ACC112 (cell line): ENCODE measurements around the gene OSBPL2.

Experiments used
- H2AFZ ChIP-seq: fragments of 200-600 bp; sonication (generic); one replicate; pipeline ENCODE4 v1.6.0; 2017; ENCODE audit warnings: antibody characterized with exemption, low read length; ENCODE audit not compliant: unreplicated experiment
- H3K27ac ChIP-seq: fragments of 200-600 bp; sonication (generic); 2 replicates; pipeline ENCODE4 v1.5.1; 2014; ENCODE audit warnings: low read depth, mild to moderate bottlenecking, antibody characterized with exemption, low read length, moderate library complexity
- H3K27me3 ChIP-seq: fragments of 200-600 bp; sonication (generic); 2 replicates; pipeline ENCODE4 v1.6.1; 2014; ENCODE audit warnings: mild to moderate bottlenecking, antibody characterized with exemption, low read length, moderate library complexity, mixed read lengths; ENCODE audit not compliant: insufficient read depth
- H3K36me3 ChIP-seq: fragments of 200-600 bp; sonication (generic); 2 replicates; pipeline ENCODE4 v1.6.1; 2016; ENCODE audit warnings: mild to moderate bottlenecking, antibody characterized with exemption, low read length, moderate library complexity, mixed read lengths; ENCODE audit not compliant: insufficient read depth
- H3K4me1 ChIP-seq: fragments of 200-600 bp; sonication (generic); one replicate; pipeline ENCODE4 v1.6.1; 2016; ENCODE audit warnings: low read length, mixed read lengths; ENCODE audit not compliant: insufficient read depth, unreplicated experiment, control insufficient read depth
- H3K4me3 ChIP-seq: fragments of 200-600 bp; sonication (generic); 2 replicates; pipeline ENCODE4 v1.5.1; 2014; ENCODE audit warnings: mild to moderate bottlenecking, low read depth, low read length
- H3K79me2 ChIP-seq: fragments of 200-600 bp; sonication (generic); one replicate; pipeline ENCODE4 v1.6.0; 2016; ENCODE audit warnings: low read length; ENCODE audit not compliant: control insufficient read depth, unreplicated experiment, insufficient read depth

Gene OSBPL2

DNA sequence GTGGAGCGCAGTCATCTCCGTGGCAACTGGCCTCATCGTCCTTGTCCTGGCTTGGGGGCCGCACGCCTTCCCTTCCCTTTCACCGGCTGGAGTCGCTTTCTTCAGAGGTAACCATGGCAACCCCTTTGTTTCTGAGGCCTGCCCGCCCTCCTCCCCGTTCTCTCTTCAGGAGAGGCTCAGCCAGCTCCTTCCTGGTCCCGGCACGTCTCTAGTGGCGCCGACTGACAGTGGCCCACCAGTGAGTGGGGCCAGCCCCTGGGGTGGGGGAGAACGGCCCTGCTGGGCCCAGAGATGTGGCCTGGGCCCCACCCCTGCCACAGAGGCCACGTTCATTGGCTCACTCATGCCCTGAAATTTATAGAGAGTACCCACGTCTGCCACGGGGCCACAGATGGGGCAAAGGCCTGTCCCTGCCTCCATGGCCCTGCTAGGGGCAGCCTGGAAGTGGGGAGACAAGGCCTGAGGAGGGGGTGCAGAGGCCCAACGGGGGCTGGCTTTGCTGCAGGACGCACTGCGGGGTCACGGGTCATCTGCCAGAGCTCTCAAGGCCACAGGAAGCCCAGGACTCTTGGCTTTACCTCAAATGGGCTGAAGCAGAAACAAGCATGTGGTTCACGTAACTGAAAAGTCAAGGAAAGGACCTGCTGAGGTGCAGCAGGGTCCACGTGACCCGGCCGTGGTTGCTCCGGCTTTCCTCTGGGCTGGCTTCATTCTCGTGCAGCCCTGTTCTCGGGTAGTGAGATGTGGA is 1.4 kb upstream of the OSBPL2 start:
- Histone ChIP-seq H3K79me2 (peaks cover 24% of the 10 kb centered on the region), H2AFZ (no peak overlapping the region), H3K27me3 (no peaks in the 10 kb centered on the region), H3K27ac (no peak overlapping the region), H3K4me1 (peaks cover 4% of the 10 kb centered on the region), H3K4me3 (no peak overlapping the region), H3K36me3 (no peaks in the 10 kb centered on the region)

DNA sequence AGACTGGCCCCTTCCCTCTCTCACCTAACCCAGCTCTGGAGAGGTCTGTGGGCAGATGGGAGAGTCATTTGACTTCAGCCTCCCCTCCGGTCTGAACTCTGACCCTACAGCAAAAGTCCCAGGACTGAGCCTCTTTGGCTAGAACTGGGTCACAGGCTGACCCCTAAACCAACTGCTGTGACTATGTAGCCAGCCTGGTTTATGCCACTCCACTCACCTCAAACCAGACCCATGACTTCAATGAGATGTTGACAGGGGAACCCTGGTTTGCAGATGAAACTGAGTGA is 864 bp upstream of the OSBPL2 start:
- Histone ChIP-seq H2AFZ (no peak overlapping the region), H3K27me3 (no peaks in the 10 kb centered on the region), H3K36me3 (no peaks in the 10 kb centered on the region), H3K4me1 (peaks cover 4% of the 10 kb centered on the region), H3K27ac (no peak overlapping the region), H3K79me2 (peaks cover 24% of the 10 kb centered on the region), H3K4me3 (peak overlapping the region; percentile 87)

DNA sequence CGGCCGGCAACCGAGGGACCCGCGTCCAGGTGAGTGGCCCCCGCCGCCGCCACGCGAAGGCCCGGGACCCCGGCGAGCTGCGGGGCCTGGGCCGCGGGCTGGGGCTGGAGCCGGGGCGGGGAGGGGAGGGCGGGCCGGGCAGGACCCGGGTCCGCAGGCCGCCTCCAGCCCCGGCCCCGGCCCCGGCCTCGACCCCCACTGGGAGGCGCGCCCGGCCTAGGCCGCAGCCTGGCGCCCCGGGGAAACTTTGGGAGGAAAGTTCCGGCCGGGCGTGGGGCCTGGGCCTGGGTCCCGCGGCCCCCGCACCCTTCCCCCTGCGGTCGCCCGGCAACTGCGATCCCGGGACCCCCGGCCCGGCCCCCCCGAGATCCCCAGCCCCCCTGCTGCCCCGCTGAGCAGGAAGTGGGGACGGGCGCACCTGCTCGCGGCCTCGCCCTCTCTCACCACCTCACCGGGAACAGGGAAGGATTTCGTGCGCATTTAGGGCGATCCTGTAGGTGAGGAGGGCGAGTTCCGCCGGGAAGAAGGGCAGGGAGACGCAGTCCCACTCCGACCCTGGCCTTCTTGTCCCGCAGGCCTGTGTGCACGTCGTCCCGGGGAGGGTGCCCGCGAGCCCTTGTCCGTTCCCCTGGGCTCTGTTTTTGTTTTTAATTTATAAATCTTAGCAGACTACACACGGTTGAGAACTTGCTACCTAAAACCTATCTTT is 402 bp downstream of the OSBPL2 start:
- H3K36me3 ChIP-seq = no peaks in the 10 kb centered on the region
- H3K27ac ChIP-seq = no peak overlapping the region
- H2AFZ ChIP-seq = no peak overlapping the region
- H3K4me1 ChIP-seq = peaks cover 4% of the 10 kb centered on the region
- H3K27me3 ChIP-seq = no peaks in the 10 kb centered on the region
- peaks cover 24% of the 10 kb centered on the region for H3K79me2 ChIP-seq
- peak overlapping the region; percentile 87 for H3K4me3 ChIP-seq

DNA sequence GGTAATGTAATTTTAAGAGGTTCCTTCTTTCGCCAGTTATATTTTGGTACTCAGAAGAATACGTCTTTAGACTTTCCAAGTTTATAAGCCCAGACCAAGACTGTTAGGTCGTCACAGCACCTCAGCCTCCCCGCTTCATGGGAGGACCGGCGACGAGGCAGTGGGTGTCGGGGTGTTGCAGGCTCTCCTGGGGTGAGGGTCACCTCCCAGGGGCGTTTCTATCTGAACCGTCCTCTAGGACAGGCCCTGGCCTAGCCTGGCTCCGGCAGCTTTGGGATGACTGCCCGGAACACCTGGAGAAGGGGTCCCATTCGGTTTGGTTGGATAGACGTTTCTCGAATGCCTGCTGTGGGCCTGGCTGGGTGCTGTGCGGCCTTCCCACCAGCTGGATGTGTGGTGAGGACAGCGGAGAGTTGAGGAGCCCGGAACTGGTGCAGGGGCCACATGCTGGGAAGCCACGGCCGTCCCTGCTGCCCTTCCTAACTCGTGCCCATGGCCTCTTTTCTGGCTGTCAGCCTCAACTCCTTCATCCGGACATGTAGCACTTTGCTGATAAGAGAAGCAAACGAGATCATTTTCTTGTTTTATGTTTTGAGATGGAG is 1.1 kb downstream of the OSBPL2 start:
- Histone ChIP-seq H2AFZ (no peak overlapping the region), H3K4me3 (peak overlapping the region; percentile 87), H3K4me1 (peaks cover 4% of the 10 kb centered on the region), H3K27me3 (no peaks in the 10 kb centered on the region), H3K27ac (no peak overlapping the region), H3K79me2 (peaks cover 30% of the 10 kb centered on the region), H3K36me3 (no peaks in the 10 kb centered on the region)

DNA sequence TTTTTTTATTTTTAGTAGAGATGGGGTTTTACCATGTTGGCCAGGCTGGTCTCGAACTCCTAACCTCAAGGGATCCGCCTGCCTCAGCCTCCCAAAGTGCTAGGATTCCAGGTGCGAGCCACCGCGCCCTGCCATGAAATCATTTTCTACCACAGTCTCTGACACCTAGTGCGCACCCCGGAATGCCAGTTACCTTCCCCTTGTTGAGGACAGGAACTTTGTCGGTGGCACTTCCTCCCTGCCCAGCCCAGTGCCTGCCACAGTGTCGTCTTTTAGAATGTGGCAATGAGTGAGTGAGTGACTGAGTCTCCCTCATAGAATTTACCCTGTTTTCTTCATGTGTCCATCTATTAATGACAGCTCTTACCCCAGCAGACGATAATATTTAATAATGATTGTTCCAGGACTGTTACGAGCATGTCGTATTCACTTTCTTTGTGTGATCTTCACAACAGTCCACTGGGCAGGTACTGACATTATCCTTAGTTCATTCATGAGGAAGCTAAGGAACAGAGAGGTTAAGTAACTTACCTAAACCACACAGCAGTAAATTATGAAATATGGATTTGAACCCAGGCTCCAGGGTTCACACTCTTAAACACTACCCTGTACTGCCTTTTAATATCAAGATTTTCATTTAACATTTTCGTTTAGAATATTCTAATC is 1.8 kb downstream of the OSBPL2 start:
- H3K4me3 ChIP-seq = peak overlapping the region; percentile 87; the same call in 1 of the 2 replicates

DNA sequence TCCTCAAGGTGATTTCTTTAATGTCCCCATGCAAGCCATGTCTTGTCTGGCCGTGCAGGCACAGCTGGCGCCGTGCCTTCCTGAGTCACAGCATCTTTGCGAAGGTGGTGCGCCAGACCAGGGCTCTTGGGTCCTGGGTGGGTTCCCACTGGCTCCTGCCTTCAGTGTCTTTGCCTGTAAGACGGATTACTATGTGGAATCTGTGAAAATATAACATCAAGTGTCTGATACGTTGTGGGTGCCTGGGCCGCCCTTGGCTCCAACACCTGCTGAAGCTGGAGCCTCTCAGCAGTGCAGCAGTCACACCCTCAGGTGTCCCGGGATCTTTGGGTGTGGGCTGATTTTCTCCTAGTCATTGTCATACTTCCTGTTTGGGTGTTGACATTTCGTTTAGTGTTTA is 3.2 kb downstream of the OSBPL2 start:
- H3K27me3 ChIP-seq = no peaks in the 10 kb centered on the region
- H3K79me2 ChIP-seq = peaks cover 39% of the 10 kb centered on the region
- H3K36me3 ChIP-seq = no peaks in the 10 kb centered on the region
- no peak overlapping the region for H3K27ac ChIP-seq
- H2AFZ ChIP-seq = no peak overlapping the region
- peaks cover 4% of the 10 kb centered on the region for H3K4me1 ChIP-seq
- no peak overlapping the region for H3K4me3 ChIP-seq

More for the DNA sequence above, 1.8 kb downstream of the OSBPL2 start:
- no peaks in the 10 kb centered on the region for H3K36me3 ChIP-seq
- peaks cover 35% of the 10 kb centered on the region for H3K79me2 ChIP-seq
- H2AFZ ChIP-seq = no peak overlapping the region
- no peak overlapping the region for H3K27ac ChIP-seq
- H3K27me3 ChIP-seq = no peaks in the 10 kb centered on the region
- peaks cover 4% of the 10 kb centered on the region for H3K4me1 ChIP-seq

DNA sequence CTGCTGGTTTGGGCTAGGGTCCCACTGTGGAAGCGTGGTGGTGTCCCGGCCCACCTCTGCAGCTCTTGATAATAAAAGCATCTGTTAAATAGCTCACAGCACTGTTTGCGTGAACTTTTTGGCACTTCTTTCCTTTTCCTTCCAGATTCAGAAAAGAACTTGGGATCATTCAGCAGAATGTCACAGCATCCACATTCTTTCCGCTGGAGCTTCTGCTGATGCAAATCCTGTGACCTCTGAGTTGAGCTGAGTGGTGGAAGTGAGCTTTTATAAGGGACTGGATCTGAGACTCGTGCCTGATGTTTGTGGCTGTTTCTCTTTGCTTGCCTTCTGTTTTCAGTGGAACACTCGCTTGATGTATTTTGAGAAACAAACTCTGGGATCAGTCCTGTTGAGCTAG is 3.9 kb downstream of the OSBPL2 start:
- no peak overlapping the region for H3K27ac ChIP-seq
- H2AFZ ChIP-seq = no peak overlapping the region
- peaks cover 39% of the 10 kb centered on the region for H3K79me2 ChIP-seq
- no peak overlapping the region for H3K4me3 ChIP-seq
- no peaks in the 10 kb centered on the region for H3K36me3 ChIP-seq
- peaks cover 4% of the 10 kb centered on the region for H3K4me1 ChIP-seq
- H3K27me3 ChIP-seq = no peaks in the 10 kb centered on the region

DNA sequence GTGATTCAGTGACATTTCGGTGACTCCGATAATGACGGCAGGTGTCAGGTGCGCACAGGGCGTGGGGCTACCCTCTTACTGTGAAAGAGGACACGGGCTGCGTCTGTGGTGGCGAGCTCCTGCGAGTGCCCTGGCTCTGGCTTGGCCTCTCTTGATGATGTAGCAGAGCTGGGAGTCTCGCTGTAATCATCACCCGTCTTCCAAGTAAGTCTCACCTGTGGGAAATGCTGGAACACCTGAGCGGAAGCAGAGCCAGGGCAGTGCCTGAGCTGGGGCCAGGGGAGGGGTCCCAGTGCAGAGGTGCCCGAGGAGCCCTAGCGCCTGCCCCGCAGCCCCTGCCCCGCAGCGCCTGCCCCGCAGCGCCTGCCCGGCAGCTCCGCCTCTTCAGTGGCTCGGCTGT is 4.8 kb downstream of the OSBPL2 start:
- Histone ChIP-seq H3K36me3 (no peaks in the 10 kb centered on the region), H3K27ac (no peak overlapping the region), H3K4me1 (no peaks in the 10 kb centered on the region), H2AFZ (no peak overlapping the region), H3K4me3 (no peak overlapping the region), H3K79me2 (peaks cover 39% of the 10 kb centered on the region), H3K27me3 (no peaks in the 10 kb centered on the region)

DNA sequence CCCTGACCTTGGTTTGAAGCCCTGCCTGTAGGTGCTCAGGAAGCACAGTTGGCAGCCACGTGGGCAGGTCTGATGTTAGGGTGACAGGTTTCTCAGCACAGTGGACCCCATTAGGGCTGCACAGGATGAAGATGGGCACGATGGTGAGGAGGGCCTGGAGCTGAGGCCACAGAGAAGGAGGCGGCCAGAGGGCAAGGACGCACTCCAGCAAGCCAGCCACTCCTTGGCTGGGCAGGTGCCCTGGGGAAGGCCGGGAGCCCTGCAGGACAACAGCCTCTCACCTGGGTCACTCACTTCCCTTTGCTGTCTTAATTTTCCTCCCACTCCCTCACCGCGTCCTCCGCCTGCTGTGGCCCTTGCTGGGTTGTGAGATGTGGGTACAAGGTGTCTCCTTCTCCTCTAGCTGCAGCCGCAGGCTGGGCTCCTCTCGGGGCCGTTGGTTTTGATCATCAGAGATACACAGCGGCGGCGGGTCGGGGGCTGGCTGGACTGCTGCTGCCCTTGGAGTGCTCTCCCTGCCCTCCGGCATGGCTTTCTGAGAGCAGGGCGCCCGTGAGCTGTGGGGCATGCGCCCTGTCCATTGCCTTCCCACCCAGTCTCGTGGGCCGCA is 5.7 kb downstream of the OSBPL2 start:
- Histone ChIP-seq H2AFZ (no peak overlapping the region), H3K4me1 (no peaks in the 10 kb centered on the region), H3K79me2 (peaks cover 38% of the 10 kb centered on the region), H3K27me3 (no peaks in the 10 kb centered on the region), H3K27ac (no peak overlapping the region), H3K36me3 (no peaks in the 10 kb centered on the region), H3K4me3 (no peak overlapping the region)

DNA sequence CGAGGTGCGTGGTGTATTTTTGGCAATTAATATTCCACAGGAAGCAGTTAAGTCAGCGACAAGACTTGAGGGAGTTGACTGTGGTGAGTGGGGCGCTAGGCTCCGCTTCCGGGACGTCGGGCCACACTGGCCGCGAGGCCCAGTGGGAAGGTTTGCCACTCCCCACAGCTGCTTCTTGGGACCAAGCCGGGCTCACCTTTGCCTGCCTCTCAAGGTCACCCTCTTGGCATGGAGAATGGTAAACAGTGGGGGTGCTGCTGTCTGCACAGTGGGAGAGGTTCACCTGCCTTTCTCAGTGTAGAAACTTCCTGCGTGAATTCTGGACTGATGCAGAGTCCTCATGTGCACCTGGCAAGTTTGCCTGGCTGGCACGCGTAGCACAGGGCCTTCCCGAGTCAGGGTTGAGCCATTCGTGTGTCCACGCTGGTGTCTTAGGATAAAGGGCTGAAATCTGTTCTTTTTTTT is 6.4 kb downstream of the OSBPL2 start:
- H3K4me1 ChIP-seq = no peaks in the 10 kb centered on the region
- no peak overlapping the region for H2AFZ ChIP-seq
- peaks cover 32% of the 10 kb centered on the region for H3K79me2 ChIP-seq
- no peaks in the 10 kb centered on the region for H3K36me3 ChIP-seq
- no peak overlapping the region for H3K4me3 ChIP-seq
- H3K27me3 ChIP-seq = no peaks in the 10 kb centered on the region
- H3K27ac ChIP-seq = no peak overlapping the region
